ENCODE measurements around the gene ATAD1.

DNA sequence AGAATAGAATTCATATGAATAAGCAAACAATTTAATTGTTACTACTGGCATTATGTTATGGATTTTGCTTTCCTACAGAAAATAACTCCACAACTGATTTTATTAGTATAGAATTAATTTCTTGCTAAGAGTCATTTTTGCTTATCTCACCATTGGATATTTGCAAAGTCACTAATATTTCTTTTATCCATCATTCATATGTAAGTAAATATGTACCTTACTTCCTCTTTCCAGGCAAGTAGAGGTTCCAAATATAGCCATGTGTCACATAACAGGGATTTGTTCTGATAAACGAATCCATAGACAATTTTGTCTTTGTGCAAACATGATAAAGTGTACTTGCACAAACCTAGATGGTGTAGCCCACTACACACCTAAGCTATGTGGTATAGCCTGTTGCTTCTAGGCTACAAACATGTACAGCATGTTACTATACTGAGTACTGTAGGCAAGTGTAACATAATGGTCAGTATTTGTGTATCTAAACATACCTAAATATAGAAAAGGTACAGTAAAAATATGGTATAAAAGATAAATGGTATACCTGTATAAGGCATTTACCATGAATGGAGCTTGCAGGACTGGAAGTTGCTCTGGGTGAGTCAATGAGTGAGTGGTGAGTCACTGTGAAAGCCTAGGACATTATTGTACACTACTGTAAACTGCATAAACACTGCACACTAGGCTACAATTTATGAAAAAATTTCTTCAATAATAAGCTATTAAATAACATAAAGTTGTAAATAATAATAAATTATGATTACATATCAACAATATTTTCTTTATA is 27.0 kb upstream of the ATAD1 start:
- no peak for TF ChIP-seq ZNF274 (IDR thresholded peaks at IDR 0.05; ENCODE audit: low read depth, low read length)
- TF ChIP-seq YY1 (IDR thresholded peaks at IDR 0.05; ENCODE audit: insufficient read depth, insufficient read length): no peak
- no peak for TF ChIP-seq SUZ12 (IDR thresholded peaks at IDR 0.05; ENCODE audit: extremely low read depth, insufficient read depth, insufficient read length)
